ENCODE data around the gene AKNAD1. TPM values are rescaled to one million over a fixed set of nuclear protein-coding genes. Genes with fewer than 3 reads are reported as not detected.

AKNAD1 gene
- total RNA-seq, 1 experiment from 2014 or later, result 0.07 TPM

GRCh38 chr1:108865316-108865910 lies 8.5 kb upstream of the AKNAD1 start:
- no peaks in the 10 kb centered on the region for H3K36me3 ChIP-seq (ENCODE audit: low read depth, low read length)
- no peaks in the 10 kb centered on the region for H3K9me2 ChIP-seq (replicated peaks; ENCODE audit: low read length)
- H3K27ac ChIP-seq (ENCODE audit: low read length), result no peak overlapping the region
- no peak for ATAC-seq
- no TSS peak for BruUV-seq (replicated peaks)
- ChIA-PET CTCF (no interaction called here), POLR2A (ENCODE audit: unreplicated experiment) (no interaction called here)
- H3K9me3 ChIP-seq (ENCODE audit: low read length), result no peaks in the 10 kb centered on the region
- no peaks in the 10 kb centered on the region for H3K4me1 ChIP-seq (ENCODE audit: insufficient read depth, low read length)
- no peaks in the 10 kb centered on the region for H4K20me1 ChIP-seq (ENCODE audit: low read length)
- H3K4me2 ChIP-seq (ENCODE audit: low read length), result no peak overlapping the region
- DNase-seq, result no peak
- H3K79me2 ChIP-seq (ENCODE audit: low read length), result no peaks in the 10 kb centered on the region
- no peaks in the 10 kb centered on the region for H3F3A ChIP-seq (ENCODE audit: low read length, unreplicated experiment)
- no peak overlapping the region for H2AFZ ChIP-seq (ENCODE audit: low read length)
- H3K4me3 ChIP-seq (ENCODE audit: low read length), result no peak overlapping the region
- H3K9ac ChIP-seq (ENCODE audit: low read length), result no peak overlapping the region
- intact Hi-C loops (cut with micrococcal nuclease), result no loop called here
- no peak for TF ChIP-seq EZH2phosphoT487 (IDR thresholded peaks at IDR 0.05; ENCODE audit: borderline replicate concordance, low read length)
- TF ChIP-seq CTCF (conservative IDR thresholded peaks at IDR 0.05; ENCODE audit: low read depth, low read length), result no peak
- TF ChIP-seq EZH2 (IDR thresholded peaks at IDR 0.05; ENCODE audit: low read length, unreplicated experiment), result no peak
- H3K27me3 ChIP-seq (ENCODE audit: low read length), result no peaks in the 10 kb centered on the region

DNA sequence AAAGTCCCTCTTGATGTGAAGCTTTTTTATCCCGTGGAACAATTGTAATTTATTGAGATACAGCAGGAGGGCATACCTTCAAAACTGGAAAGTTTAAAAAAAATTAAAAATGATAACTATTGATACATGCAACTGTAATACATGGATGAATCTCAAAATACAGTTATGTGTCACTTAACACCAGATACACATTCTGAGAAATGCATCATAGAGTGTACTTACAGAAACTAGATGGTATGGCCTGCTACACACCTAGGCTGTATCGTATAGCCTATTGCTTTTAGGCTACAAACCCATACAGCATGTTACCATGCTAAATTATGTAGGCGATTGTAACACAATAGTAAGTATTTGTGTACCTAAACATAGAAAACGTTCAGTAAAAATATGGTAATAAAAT lies 7.1 kb upstream of the AKNAD1 start:
- no peaks in the 10 kb centered on the region for H3K4me1 ChIP-seq (ENCODE audit: insufficient read depth, low read length)
- H3K9me2 ChIP-seq (replicated peaks; ENCODE audit: low read length), result no peaks in the 10 kb centered on the region
- H3K9me3 ChIP-seq (ENCODE audit: low read length), result no peaks in the 10 kb centered on the region
- BruUV-seq (replicated peaks), result no TSS peak
- DNase-seq (no peak), ATAC-seq (no peak)
- POLR2A ChIA-PET (ENCODE audit: unreplicated experiment), result no interaction called here
- H3K27me3 ChIP-seq (ENCODE audit: low read length), result no peaks in the 10 kb centered on the region
- no peak overlapping the region for H3K9ac ChIP-seq (ENCODE audit: low read length)
- no peak overlapping the region for H2AFZ ChIP-seq (ENCODE audit: low read length)
- no peaks in the 10 kb centered on the region for H3K36me3 ChIP-seq (ENCODE audit: low read depth, low read length)
- CTCF ChIA-PET, result no interaction called here
- H3K4me3 ChIP-seq (ENCODE audit: low read length), result no peak overlapping the region
- no peaks in the 10 kb centered on the region for H4K20me1 ChIP-seq (ENCODE audit: low read length)
- H3K4me2 ChIP-seq (ENCODE audit: low read length), result no peak overlapping the region
- no peaks in the 10 kb centered on the region for H3F3A ChIP-seq (ENCODE audit: low read length, unreplicated experiment)
- TF ChIP-seq EZH2phosphoT487 (IDR thresholded peaks at IDR 0.05; ENCODE audit: borderline replicate concordance, low read length), result no peak
- no peak for TF ChIP-seq EZH2 (IDR thresholded peaks at IDR 0.05; ENCODE audit: low read length, unreplicated experiment)
- no peak for TF ChIP-seq CTCF (conservative IDR thresholded peaks at IDR 0.05; ENCODE audit: low read depth, low read length)
- intact Hi-C loops (cut with micrococcal nuclease), result no loop called here
- no peak overlapping the region for H3K27ac ChIP-seq (ENCODE audit: low read length)
- no peaks in the 10 kb centered on the region for H3K79me2 ChIP-seq (ENCODE audit: low read length)

DNA sequence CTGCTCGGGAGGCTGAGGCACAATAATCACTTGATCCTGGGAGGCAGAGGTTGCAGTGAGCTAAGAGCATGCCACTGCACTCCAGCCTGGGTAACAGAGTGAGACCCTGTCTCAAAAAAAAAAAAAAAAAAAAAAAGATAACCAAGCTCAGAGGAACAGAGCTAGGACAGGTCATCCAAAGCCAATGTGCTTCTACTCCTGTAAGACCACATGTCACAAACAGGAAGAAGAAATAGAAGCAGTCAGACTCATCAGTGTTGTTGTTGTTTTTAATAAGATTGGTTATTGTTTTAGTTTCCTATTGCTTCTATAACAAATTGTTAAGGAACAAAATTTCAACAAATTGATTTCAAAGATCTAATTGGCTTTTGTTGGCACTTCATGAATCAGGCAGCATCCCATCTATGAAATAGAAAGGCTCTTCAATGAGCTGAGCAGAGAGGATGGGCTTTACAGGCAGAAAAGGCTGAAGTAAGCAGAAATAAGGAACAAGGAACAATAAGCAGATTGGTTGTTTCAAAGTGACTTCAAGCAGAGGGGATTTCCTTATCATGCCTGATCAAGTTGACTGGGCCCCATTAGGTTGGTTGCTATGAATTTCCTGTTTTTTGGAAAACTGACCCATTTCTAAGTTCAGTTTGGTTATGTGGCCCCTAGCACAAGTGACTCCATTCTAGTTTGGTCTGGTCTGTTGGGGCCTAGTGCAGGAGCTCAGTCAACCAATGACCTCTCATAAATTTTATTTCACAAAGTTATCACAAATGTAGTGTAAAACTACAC lies 6.0 kb upstream of the AKNAD1 start:
- CTCF ChIA-PET, result no interaction called here
- no peak for ATAC-seq
- POLR2A ChIA-PET (ENCODE audit: unreplicated experiment), result no interaction called here

More for the DNA sequence above, 6.0 kb upstream of the AKNAD1 start:
- no peaks in the 10 kb centered on the region for H3K36me3 ChIP-seq (ENCODE audit: low read depth, low read length)
- H3K27ac ChIP-seq (ENCODE audit: low read length), result no peak overlapping the region
- no TSS peak for BruUV-seq (replicated peaks)
- H4K20me1 ChIP-seq (ENCODE audit: low read length), result no peaks in the 10 kb centered on the region
- intact Hi-C loops (cut with micrococcal nuclease), result no loop called here
- no peak overlapping the region for H2AFZ ChIP-seq (ENCODE audit: low read length)
- H3K4me2 ChIP-seq (ENCODE audit: low read length), result no peak overlapping the region
- H3F3A ChIP-seq (ENCODE audit: low read length, unreplicated experiment), result no peaks in the 10 kb centered on the region
- no peak overlapping the region for H3K9ac ChIP-seq (ENCODE audit: low read length)
- H3K27me3 ChIP-seq (ENCODE audit: low read length), result no peaks in the 10 kb centered on the region
- H3K4me3 ChIP-seq (ENCODE audit: low read length), result no peak overlapping the region
- no peaks in the 10 kb centered on the region for H3K9me3 ChIP-seq (ENCODE audit: low read length)
- DNase-seq, result no peak
- H3K79me2 ChIP-seq (ENCODE audit: low read length), result no peaks in the 10 kb centered on the region
- H3K4me1 ChIP-seq (ENCODE audit: insufficient read depth, low read length), result no peaks in the 10 kb centered on the region
- TF ChIP-seq EZH2phosphoT487 (IDR thresholded peaks at IDR 0.05; ENCODE audit: borderline replicate concordance, low read length), result no peak
- no peak for TF ChIP-seq CTCF (conservative IDR thresholded peaks at IDR 0.05; ENCODE audit: low read depth, low read length)
- TF ChIP-seq EZH2 (IDR thresholded peaks at IDR 0.05; ENCODE audit: low read length, unreplicated experiment), result no peak
- H3K9me2 ChIP-seq (replicated peaks; ENCODE audit: low read length), result no peaks in the 10 kb centered on the region

Data from PC-3 (cell line).